Activated T-cell treated with anti-CD3 and anti-CD28 coated beads, Interleukin-2, amount 50 U/mL, for 48 hours (primary cell): ENCODE data around the gene ANKRD33B.
A peak's percentile ranks its signal among the peaks of the same experiment; 100 is the strongest.
"Not testable (repeated sequence)": the region's sequence is repeated elsewhere in the genome, so short reads cannot be mapped to it uniquely, and the experiment has no call there.

Experiments
- DNase-seq, 2 experiments: peaks; one replicate each; pipeline ENCODE4 v3.0.0-alpha.2; 2020

ANKRD33B gene

GRCh38 chr5:10563945-10564837 is at the start of gene ANKRD33B:
Gene ANKRD33B (plus strand): TSS chr5:10564070. CDS start chr5:10564468, 398 bp downstream.
- DNase-seq: peak; percentile 83 to 86

- not testable (repeated sequence) for DNase-seq
Measured at GRCh38 chr5:10514572-10514971, 49.3 kb upstream of the ANKRD33B start.

DNA sequence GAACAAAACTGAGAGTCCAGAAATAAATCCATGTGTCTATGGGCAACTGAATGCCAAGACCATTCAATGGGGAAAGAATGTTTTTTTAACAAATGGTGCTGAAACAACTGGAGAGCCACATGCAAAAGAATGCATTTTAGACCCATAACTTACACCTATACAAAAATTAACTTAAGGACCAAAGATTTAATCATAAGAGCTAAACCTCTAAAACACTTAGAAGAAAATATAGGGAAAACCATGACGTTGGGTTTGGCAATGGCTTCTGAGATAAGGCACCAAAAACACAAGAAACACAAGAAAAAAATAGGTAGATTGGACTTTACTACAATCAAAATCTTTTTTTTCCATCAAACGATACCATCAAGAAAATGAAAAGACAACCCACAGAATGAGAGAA is 48.4 kb upstream of the ANKRD33B start:
- no peak for DNase-seq

DNA sequence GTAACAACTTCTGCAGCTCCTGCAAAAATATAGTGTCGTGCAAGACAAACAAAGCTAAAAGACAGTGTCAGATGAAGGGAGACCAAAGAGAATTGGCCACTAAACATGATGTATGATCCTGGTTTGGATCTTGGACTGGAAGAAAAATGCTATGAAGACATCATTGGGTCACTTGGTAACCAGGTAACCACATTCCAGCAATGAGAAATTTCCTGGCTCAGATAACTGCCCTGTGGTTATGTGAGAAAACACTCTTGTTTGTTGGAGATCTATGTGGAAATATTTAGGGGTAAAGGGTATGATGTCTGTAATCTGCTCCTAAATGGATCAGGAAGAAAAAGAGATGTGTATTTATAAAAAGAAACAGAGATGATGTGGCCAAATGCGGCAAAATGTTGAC is 45.5 kb upstream of the ANKRD33B start:
- DNase-seq: no peak

GRCh38 chr5:10519729-10520128 is 44.1 kb upstream of the ANKRD33B start:
- no peak for DNase-seq

DNA sequence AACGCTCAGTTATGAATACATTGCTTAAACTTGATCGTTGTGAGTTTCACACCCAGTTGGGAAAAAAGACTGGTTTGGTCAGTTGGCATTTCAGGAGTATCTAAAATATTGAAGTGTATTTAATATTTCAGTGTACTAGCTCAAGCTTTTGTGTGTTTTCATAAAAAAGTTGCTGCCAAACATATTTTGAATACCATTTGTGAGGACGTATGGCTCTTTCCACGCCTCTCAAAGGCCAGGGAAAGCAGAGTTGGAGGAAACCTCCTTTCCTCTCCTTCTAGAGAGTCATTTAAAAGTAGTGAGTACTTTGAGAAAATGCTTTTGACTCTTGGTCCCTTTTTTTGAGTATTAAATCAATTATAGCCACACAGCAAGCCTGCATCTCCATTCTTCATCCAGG is 43.2 kb upstream of the ANKRD33B start:
- no peak for DNase-seq

GRCh38 chr5:10521466-10522223 is 42.2 kb upstream of the ANKRD33B start:
- DNase-seq: peak; percentile 31 to 35

- DNase-seq: no peak
Measured at GRCh38 chr5:10522224-10522611, 41.7 kb upstream of the ANKRD33B start.

- no peak for DNase-seq
Measured at GRCh38 chr5:10524376-10525123, 39.3 kb upstream of the ANKRD33B start.

DNA sequence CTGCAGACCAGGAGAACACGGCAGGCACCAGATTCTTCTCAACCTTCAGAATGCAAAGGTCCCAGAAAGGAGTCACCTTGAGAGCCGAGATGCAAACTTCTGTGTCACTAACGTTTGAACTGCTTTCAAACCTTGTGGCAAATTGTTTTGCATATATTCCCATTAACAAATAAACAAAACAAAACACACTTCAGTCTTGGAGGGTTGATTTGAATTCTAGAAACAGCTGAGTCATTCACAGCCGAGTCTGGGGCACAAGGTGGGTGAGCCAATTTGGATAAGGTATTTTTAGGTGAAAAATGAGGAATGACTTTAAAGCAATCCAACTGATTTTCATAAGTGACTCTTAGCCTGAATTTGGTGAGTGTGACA is 38.8 kb upstream of the ANKRD33B start:
- DNase-seq: no peak

GRCh38 chr5:10527281-10527950 is 36.5 kb upstream of the ANKRD33B start:
- DNase-seq: no peak

DNA sequence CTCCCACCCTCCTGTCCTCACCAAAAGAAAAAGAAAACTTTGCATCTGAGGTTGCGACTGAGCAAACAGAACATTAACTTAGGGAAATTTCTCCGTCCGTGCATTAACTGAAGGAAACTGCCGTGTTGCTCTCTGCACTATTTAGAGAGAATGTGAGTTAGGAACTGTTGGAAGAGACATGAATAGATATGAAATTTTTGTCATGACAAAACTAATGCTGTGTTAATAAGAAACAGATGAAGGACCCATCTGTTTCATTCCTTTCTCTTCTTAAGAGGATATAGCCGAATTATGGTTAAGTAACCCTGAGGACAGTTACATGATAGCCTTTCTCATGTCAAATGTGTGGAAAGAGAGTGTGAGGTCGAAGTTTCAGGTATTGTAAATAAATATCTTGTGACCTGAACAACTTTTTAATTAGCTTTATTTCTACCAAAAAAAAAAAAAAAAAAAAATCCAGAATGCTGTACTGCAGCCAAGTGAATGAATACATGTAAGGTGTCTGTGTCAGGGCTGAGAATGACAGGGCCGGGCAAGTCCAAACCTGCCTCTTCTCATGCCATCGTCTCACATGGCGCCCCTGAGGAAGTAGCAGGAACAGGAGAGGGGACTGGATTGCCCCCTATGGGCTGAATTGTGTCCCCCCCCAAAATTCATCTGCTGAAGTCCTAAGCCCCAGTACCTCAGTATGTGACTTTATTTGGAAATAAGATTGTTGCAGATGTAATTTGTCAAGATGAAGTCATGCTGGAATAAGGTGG is 35.6 kb upstream of the ANKRD33B start:
- DNase-seq: no peak

DNA sequence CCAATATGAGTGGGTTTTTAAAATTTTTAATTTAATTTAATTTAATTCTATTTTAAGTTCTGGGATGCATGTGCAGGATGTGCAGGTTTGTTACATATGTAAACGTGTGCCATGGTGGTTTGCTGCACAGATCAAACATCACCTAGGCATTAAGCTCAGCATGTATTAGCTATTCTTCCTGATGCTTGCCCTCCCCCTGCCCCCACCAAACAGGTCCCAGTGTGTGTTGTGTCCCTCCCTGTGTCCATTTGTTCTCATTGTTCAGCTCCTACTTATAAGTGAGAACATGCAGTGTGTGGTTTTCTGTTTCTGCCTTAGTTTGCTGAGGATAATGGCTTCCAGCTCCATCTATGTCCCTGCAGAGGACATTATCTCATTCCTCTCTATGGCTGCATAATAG is 35.0 kb upstream of the ANKRD33B start:
- DNase-seq: no peak

DNA sequence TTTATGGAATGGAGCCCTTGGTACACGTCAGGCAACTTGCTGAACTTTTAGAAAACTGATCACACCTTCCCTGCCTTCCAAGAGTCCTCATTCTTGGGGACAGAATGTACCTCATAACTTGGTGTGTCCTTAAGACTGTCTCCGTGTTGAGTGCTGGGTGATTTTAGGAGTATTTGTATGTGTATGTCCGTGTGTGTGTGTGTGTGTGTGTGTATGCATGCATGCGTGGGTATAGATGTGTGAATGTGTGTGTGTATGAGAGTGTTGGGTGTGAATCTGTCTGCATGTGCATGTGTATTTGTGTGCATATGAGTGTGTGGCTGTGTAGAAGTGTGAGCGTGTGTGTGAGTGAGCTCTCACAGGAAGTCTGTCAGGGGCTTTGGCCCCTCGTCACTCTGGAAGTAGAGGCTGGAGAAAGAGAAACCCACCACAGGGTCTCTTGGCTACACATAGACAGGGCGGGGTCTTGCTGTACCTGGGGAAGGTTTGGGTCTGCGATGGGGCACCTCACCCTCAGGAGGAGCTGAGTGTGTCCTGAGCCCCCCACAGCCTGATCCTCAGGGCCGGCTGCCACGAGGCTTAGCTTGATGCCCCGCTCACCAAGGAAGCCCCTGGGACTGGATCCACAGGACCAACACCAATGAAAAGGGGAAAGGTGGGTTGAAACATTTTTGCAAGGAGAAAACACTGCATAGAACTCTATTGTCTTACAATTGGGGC is 33.1 kb upstream of the ANKRD33B start:
- DNase-seq: no peak

GRCh38 chr5:10532421-10532820 is 31.4 kb upstream of the ANKRD33B start:
- DNase-seq: no peak

DNA sequence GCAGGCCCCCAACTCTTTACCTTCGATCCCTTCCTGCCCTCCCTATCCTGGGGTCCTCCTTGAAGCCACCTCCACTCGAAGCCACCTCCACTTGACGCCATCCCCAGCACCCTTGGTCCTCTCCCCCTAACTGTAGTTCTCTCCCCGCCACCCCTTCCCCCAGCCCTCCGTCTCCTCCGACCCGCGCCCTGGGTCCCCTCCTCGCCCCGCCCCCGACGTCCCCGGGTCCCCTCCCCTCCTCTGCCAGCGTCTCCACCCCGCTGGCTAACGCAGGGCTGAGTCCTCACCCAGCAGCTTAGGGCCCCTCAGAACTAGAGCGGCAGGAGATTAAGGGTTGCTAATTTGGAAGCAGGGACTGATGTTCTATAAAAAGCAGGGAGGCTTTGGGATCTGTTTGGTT is 30.6 kb upstream of the ANKRD33B start:
- peak in 1 of 2 experiments; percentile 25 for DNase-seq

- no peak for DNase-seq
Measured at GRCh38 chr5:10534561-10535530, 29.0 kb upstream of the ANKRD33B start.

DNA sequence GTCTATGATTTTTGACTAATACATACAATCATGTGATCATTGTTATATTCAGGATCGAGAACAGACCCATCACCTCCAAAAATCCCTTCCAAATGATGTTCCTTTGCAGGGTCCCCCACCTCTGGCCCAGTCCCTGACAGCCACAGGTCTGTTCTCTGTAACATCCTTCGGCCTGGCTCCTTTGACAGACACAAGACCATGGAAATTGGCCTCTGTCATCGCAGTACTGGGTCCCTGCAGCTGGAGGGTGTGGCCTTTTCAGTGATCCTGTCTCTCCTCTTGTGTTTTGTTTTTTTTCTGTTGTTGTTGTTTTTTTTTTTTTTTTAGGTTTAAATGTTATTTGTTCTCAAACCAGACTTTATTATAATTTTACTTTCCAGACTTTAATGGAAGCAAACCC is 27.4 kb upstream of the ANKRD33B start:
- no peak for DNase-seq

DNA sequence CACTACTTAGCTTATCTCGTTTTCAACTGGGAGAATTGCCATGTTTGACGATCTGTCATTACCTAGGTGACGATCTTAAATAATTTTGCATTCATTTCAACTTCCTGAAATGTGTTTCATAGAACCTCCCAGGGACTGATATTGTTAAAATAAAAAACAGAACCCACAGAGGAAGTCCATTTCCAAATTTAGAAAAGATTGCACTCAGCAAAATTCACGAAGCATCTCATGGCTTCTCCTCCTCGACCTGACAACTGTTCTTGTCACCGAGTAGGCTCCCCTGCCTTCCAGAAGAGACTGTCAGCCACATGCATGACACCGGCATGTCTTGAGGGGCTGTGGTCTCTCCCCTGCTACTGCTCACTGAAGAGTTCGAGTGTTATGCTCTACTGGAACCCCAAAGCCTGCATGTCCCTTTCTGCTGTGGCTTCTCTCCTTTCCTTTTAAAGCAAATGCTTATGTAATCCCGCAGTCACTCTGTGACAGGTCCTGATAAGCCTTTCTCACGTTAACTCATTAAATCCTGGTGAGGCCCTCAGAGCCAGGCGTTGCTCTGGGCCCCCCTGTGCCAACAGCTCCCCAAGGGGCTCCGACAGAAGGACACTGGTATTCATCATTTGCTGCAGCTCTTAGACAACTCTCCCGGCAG is 26.8 kb upstream of the ANKRD33B start:
- DNase-seq: no peak

DNA sequence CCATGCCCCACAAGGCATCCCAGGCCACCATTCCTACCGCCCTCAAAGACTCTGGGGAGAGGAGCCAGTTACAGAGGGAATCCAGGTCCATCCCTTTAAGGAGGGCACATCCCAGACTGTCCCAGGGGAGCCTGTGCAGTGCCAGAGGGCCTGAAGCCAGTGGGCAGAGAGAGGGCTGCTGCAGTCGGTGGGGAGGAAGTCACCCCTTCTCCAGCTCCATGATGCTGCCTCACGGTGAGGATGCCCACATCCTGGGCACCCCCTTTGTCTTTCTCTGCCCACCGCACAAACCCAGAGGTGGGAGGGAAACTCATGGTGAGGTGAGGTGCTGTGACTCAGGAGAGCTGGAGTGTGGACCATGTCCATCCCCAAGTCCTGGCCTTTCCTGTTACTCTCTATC is 26.2 kb upstream of the ANKRD33B start:
- peak in 1 of 2 experiments; percentile 22 for DNase-seq
